Stimulated activated CD8-positive, alpha-beta memory T cell treated with anti-CD3 and anti-CD28 coated beads, Interleukin-4, amount 100 ng/mL, for 48 hours (primary cell): ENCODE measurements around the gene KATNIP.
A peak's percentile ranks its signal among the peaks of the same experiment; 100 is the strongest.

ENCODE experiments used
- DNase-seq: peaks from one replicate; pipeline ENCODE4 v3.0.0-alpha.2; 2020

KATNIP gene

DNA sequence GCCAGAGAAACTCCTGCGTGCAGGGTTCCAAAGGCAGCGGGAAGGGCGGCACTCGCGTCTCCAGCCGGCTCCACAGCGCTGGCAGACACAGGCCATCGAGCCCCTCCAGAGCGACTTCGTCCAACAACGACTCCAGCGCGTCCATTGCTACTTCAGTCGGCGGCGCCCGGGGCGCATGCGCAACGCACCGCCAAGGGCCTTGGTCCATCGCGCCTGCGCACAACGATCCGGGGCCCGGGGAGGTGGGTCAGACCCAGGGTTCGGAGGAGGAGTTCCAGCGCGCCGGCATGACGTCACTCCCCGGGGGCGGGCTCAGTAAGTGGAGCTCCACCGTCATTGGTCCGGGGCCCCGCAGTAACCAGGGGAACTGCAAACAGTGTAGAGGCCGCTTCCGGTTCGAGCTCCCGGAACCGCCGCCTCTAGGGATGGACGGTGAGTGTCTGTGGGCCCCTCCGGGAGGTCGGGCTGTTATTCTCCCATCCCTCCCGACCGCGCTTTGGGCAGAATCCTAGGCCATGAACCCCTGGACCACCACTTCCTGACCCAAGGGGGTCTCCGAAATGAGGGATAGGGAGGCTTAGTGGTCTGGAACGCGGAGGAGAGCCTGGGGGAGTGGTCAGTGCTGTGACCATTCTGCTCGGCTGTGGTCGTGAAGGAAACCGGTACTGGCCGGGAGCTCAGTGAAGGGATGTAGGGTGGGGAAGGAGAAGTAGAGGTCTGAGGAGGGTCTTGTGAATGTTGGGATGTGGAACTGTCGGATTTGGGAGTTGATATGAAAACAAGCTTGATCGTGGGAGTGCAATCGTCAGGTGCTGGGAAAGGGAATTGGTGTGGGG, at the start of gene KATNIP, which contains the start of gene GTF3C1:
TSS of gene KATNIP (plus strand) at position 399 of the 836 bp plus-strand sequence. CDS start at position 426, 27 bp downstream.
TSS of gene GTF3C1 (minus strand) at position 168 of the 836 bp plus-strand sequence. CDS start at position 145, 23 bp downstream.
- peak; percentile 100 for DNase-seq

DNA sequence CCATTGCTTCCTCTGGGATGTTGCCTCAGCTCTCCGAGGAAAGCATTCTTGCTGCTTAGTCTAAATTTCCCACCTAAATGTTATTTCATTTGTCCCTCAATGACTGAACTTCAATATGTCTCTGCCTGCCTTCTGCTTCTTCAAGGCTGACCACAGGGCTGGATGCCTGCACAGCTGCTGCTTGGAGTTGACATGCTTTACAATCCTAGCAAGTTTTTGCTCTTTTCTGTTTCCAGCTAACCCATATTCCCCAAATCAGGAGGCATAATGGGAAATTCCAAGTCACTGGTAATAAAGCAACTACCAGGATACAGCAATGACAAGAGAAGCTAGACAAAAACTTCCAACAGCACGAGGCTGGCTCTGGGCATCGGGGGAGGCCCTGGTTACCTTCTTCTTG, 49.1 kb upstream of the KATNIP start:
- DNase-seq = no peak

DNA sequence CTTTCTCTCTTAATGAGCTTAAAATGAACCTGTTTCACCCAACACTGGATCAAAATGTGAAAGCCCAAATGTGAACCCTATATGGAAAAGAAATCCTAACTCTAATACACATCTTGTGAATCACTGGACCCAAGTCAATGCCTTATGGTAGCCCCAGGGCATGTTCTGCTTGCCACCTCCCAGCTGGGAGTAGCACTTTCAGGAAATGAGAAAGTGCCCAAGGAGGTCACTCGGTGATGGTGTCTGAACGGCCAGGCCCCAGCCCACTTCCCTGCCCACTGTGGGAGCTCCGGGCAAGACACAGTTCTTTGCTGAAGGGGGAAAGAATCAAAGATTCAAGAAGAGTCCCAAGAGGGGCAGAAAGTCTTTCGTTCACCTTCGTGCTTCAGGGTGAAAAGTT, 46.3 kb upstream of the KATNIP start:
- no peak for DNase-seq

DNA sequence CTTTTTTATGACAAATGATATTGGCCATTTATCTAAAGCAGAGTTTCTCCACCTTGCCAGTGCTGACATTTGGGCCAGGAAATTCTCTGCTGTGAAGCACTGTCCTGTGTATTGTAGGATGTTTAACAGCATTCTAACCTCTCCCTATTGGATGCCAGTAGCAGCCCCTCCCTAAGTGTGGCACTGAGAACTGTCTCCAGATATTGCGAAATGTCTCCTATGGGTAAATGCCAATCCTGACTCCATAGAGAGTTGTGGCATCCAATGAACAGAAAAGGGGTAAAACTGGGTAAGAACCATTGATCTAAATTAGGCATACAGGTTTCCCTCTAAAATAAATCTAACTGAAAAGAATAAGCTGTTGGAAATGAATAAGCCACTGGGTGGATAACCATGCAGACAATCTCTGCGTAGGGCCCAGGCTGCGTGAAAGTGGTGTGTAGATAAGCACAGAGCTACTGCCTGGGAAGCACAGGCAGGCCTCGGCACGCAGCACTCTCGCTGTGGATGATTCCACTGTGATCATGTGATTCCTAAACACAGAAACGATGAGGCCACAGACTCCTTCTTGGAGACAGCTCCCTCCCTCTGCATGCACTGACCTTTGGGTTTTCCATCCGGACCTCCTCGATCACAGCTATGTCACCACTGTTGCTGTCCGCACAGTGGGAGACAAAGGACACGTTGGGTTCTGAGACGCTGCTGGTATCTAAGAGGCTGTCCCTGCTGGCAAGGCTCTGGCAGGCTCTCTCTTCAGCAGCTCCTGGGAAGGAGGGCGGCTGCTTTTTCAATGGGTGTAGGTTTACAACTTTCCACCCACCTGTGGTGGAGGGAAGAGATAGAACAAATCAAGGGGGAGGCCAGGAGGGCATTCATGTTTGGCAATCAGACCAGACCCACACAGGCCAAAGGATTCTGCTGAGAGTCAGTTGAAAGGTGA, 44.4 kb upstream of the KATNIP start:
- no peak for DNase-seq

DNA sequence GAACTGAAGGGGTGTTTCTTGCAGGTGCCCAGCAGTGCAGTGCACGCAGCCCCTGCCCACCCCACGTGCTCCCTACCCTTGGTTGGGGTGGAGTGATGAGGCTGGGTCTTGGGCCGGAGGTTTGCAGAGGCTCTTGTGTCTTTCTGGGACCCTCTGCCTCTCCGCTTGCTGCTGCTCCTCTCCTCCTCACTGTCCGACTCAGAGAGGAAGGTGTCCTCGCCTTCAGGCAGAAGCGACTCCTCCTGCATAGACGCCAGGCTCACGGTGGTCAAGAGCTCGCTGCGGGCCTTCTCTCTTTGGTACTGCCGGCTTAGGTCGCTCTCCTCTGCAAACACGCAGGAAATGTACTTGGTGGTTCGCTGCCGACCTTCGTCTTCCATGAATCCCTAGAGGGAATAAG, 43.2 kb upstream of the KATNIP start:
- no peak for DNase-seq

DNA sequence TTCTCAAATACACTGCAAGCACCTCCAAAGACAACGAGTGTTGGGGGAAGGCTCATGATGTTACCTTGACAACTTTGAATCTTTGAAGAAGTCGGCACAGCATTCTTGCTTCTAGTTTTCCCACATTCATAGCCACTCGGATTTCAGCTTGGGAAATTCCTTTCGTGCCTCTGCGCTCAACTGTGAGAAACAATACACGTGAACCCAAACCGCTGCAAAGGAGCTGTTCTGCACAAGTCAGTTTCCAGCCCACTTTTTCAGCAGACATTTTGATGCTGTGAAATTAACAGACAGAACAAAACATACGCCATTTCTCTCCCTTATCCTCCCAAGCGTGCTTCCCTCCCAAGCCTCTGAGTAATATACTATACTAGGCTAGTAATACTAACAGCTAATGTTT, 41.5 kb upstream of the KATNIP start:
- DNase-seq = no peak

DNA sequence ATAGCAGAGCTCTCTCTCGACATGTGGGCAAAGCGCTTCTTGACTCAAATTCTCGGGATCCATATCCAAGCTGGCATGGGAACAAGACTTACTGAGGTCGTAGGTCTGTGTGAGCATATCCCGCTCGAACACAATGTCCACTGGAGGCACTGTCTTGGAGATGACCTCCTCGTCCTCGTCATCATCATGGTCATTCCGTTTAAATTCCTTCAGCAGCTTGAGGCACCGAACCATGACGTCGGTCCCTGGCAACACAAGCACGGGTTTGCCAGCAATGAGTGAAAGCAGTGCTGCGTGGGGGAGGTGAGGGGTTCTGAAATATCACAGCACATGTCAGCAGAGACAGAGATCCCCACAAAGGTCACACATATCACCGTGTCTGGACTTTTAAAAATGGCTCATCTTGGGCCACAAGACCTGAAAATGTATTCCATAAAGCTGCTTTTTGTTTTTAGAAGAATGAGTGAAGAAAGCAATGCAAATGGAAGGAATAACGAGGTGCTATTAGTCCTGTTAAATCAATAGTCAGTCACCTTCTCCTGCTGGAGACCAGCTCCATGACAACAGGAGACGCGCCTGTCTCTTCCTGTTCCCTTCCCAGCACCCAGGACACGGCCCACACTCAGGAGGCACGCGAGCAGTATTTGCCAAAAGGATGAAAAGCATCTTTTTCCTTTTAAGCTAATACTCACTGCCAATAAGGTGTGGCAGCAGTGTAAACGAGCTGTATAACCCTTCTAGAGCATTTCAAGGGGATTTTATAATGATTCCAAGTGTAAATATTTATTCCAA, 38.1 kb upstream of the KATNIP start:
- DNase-seq = no peak

DNA sequence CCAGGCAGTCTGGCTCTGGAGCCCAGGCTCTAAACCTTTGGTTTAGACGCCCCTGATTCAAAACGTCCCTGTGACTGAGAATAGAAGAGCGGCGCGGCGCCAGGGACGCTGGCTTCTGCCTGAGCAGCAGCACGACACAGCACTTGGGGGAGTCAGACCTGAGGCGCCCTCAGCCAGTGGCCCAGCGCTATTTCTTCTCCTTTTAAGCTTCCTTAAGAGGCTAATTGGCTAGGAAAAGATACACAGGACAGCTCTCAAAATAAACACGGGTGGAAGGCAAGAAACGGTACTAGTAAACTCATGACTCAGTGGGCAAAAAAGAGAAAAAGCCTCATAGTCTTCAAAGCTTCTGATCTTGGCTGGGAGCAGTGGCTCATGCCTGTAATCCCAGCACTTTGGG, 35.1 kb upstream of the KATNIP start:
- no peak for DNase-seq

DNA sequence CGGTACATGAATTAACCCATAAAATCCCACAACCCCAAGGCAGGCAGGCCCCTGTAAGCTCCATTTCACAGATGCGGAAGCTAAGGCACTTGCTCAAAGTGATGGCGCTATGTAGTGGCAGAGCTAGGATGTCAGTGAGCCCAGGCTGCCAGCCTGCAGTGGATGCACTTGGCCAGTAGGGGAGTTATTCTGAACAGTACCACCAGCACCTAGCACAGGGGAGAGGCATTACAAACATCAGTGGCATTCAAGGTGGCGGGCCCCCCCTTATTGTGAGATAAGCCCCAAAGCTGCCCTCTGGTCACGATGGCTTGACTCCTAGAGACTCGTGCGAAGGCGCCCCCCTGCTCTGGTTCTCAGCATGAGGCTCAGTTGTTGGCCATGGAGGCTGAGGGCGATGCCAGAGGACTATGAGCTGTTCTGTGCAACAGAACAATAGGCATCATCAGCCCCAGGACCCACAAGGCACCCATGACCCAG, 34.0 kb upstream of the KATNIP start:
- DNase-seq = peak; percentile 54

DNA sequence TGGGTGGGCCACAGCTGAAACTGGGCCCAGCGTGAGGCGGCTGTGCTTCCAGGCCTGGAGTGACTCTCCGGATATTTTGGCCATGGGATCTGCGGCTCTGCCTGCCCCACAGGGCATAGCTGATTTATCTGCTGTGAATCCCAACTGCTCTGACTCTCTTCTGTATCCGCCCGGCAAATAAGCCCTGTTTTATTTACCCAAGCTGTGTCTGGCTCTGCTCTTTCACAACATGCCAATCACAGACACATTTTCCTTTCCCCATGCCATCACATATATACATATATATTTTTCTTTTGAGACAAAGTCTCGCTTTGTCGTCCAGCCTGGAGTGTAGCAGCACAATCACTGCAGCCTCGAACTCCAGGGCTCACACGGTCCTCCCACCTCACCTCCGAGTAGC, 33.6 kb upstream of the KATNIP start:
- DNase-seq = no peak

DNA sequence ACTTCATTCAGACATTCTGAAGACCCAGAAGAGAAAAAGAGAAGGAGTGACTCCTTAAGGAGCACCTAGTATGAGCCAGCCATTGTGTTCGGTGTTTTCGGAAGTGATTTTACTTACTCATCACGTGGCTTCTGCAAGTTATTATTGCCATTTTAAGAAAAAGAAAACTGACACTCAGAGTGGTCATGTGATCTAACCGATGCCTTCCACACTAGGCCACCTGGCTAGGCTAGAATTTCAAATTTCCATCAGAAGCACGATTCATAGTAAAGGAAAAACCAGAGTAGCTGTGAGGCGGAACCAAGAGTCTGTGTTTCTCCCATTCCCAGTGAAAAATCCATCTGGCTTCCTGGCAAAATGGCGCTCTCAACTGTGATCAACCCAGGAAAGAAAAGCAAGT, 32.3 kb upstream of the KATNIP start:
- DNase-seq = no peak

DNA sequence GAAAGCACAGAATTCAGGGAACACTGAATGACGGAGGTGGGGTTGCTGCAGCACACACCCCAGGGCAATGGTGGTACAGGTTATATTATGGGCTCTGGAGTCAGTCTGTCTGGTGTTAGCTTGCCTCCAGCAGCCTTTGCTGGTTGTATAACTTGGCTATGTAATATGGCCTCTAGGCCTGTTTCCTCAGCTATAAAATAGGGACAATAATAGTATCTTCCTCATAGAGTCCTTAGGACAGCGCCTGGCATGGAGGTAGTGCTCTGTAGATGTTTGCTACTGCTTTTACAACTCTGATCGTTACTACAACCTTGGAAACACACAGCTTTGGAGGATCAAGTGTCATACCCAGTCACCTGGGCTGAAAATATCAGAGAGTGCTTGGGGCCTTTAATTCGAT, 31.7 kb upstream of the KATNIP start:
- no peak for DNase-seq

DNA sequence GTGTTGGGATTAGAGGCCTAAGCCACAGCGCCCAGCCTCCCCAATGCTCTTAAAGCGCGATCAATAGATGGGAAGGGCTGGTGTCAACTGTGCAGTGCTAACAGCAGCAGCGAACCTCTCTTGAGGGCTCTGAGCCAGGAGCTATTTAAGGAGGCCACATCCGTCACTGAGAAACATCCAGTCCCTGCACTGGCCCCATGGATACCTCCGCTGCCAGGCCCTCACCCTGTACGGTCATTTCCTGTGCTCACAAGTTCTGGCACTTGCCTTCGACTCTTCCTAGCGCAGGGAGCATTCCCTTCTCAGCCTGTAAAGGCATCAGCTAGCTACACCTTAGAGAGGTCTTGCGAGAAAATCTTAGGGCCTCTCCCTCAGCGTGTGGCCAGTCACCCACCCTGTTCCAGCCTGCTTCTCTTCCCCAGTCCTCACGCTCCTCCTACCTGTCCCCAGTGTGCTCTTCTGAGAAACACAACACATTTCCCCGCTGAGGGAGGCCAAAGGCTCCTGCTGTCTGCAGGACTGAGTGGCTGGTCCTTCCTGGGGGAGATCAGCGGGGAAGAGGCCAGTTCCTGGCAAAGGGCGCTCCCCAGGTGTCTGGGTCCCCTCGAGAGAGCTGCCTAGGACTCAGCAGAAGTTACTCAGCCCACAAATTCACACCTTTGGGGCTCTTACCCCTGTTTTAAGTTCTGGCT, 28.8 kb upstream of the KATNIP start:
- no peak for DNase-seq

DNA sequence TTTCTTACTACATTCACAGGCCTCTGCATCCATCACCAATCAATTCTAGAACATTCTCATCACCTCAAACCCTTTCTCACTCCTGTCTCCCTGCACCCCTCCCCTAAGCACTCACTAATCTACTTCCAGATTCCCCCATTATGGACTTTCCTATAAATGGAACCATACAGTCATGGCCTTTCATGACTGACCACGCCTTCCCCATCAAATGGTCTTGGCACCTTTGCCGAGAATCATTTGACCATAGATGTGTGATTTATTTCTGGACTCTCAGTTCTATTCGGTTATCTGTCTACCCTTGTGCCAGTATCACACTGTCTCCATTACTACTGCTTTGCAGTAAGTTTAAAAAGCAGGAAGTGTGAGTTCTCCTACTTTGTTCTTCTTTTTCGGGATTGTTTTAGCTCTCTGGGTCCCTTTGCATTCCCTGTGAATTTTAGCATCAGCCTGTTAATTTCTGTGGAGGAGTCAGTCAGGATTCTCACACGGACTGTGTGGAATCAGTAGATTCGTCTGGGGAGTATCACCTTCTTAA, 27.7 kb upstream of the KATNIP start:
- no peak for DNase-seq

DNA sequence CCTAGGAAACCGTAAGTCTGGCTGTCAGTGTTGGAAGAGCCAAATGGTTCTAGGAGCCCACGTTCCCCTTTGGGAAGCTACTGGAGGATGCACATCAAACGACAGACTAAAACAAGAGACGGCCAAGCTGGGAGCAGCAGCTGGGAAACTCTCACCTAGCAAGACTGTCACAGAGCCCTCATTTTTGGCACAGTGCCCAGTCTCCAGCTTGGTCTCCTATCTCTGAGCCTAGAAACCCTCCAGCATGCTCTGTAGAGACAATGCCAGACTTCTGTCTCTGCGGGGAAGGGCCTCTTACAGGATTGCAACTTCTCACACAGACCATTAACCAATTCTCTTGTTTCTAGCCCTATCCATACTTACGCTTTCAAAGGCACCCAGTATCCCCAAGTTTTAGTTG, 23.8 kb upstream of the KATNIP start:
- no peak for DNase-seq

DNA sequence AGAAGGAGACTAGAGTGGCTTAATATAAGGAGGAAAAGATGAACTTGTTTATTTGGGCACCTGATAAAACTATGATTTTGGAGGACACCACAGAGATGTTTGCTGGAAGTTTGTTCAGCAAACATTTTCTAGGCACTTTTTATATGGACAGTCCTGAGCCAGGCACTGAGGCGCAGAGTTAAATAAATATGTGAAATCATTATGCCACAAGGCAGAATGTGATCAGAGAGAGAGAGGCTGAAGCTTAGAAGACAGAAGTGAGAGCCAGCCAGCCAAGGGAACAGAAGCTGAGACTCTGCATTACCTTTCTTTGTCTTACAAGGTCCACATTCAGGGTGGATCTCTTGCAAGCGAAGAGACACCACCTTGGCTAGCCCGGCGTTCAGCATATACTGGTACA, 21.6 kb upstream of the KATNIP start:
- no peak for DNase-seq

DNA sequence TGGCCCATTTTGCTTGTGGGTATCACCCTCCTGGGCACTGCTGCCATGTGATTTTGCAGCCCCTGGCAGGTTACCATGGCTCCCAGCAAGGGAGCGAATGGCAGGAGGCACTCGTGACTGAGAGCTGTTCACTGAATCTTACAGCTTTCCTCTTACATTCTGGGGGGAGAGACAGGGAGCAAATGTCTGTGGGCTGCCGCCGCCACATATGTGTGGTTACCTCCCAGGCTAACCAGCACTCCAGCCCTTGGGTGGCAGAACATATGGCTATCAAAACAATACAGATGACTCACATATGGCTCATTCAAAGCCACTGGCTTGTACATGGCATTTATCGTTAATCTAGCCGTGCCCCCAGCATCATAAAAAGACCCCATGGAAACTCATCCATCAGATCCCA, 20.0 kb upstream of the KATNIP start:
- DNase-seq = no peak

DNA sequence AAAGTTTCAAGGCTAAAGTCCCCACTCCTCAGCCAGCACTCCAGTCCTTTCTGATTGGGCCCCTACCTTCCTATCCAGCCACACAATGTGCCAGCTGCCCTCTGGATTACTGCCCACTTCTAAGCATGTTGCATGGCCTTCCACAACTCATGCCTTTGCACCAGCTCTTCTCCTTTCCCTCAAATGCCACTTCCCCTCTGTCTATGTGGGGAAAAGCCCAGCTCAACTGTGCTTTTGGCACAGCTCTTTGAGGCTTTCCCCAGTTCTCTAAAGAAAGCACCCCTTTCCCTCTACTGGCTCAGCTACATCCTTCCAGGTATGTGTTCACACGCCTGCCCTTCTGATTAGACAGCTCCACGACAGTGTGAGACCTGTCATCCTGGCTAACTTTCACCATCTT, 18.8 kb upstream of the KATNIP start:
- no peak for DNase-seq

DNA sequence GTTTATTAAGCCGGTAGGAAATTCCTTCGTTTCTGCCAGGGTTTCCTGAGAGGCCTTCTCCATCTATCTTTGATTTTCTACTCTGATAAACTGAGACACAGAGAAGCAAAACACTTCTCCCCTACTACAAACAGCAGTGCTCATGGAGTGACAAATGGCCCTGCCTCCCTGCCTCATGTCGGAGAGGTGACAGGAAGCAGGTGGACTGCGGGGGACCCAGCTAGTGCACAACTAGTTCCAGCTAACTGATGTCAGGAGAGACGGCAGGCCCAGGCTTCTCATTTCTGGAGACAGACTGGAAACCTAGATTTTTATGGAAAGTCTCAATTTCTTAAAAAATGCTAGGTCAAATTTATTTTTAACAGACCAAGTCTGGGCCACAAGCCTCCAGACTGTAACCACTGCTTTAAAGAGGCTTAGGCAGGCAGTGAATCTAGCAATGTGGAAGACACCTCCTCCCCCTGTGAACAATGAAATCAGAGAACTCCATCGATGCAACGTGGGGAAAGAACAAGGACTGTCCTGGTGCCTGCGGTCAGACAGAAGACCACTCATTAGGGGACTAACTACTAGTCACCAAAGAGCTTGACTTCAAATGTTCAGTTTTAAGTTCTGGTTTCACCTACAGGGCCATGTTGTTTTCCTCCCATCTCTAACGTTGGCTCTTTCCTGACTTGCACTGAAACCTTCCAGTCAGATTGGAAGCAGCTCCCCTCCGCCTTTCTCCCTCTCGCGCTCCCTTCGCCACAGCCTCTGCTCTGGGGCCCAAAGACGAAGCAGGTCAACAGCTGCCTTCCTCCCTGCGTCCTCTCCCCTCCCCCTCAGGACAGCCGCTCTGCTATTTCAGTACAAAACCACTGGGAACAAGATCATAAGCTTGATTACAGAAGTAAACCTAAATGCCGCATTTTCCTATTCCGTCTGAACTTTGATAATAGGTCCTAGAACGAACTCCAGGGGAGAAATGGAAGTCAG, 17.8 kb upstream of the KATNIP start:
- no peak for DNase-seq

DNA sequence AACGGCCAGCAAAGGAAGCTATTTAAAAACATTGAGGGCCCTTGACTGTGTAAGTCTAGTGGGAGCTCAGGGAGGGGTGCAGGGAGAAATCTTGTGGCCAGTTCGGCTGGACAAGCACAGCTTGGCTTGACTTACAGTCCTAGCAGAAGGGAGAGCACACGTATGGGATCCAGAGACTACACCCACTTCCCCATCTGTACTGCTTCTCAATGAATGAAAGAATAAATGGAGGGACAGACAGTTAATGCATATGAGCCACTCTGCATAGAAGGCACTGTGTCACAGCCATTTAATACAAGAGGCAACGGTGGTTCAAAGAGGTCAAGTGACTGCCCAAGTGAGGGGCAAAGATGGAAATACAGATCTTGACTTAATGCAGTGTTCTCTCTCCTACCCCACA, 15.7 kb upstream of the KATNIP start:
- DNase-seq = no peak

DNA sequence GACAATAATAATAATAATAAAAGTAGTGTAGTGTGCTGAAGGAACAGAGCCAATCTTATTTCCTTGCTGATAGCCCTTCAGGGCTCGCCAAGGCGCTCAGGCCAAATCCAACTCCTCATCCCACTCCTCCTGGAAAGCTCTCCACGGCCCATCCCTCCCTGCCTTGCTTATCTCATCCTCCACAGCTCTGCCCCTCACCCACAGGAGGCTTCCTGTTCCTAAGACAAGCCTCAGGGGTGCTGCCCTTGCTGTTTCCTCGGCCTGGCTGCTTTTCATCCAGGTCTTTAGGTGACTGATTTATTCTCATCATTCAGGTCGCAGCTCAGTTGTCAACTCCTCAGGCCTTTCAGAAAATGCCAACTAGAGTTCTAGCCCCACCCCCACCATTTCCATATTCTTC, 11.4 kb upstream of the KATNIP start:
- DNase-seq = no peak
